Type B pancreatic cell (in vitro differentiated cells): ENCODE measurements around the gene NFKBIE. TPM values are rescaled to one million over a fixed set of nuclear protein-coding genes. Genes with fewer than 3 reads are reported as not detected.
A peak's percentile ranks its signal among the peaks of the same experiment; 100 is the strongest.

ENCODE experiments used
- DNase-seq: peaks from one replicate; pipeline ENCODE4 v3.0.0; 2021; ENCODE audit warnings: mixed read lengths; ENCODE audit not compliant: unreplicated experiment; ENCODE audit errors: extremely low spot score
- H3K27ac Mint-ChIP-seq: 2 replicates; pipeline ENCODE4 v1.8.0; 2021; ENCODE audit warnings: mild to moderate bottlenecking, mixed read lengths
- H3K27me3 Mint-ChIP-seq: 2 replicates; pipeline ENCODE4 v1.8.0; 2021; ENCODE audit warnings: mixed read lengths
- H3K36me3 Mint-ChIP-seq: 2 replicates; pipeline ENCODE4 v1.8.0; 2021; ENCODE audit warnings: mixed read lengths
- H3K4me1 Mint-ChIP-seq: one replicate; pipeline ENCODE4 v1.8.0; 2021; ENCODE audit warnings: mixed read lengths; ENCODE audit not compliant: unreplicated experiment
- H3K4me3 Mint-ChIP-seq: 2 replicates; pipeline ENCODE4 v1.8.0; 2021; ENCODE audit warnings: mild to moderate bottlenecking, mixed read lengths
- H3K9me3 Mint-ChIP-seq: 2 replicates; pipeline ENCODE4 v1.8.0; 2021; ENCODE audit warnings: mixed read lengths
- total RNA-seq: library from RNA; stranded (reverse); gene quantifications from 2 replicates; pipeline ENCODE4 v1.2.1, GENCODE V29; 2021; ENCODE audit warnings: low replicate concordance
- TF ChIP-seq, protein P1 (sequence below): fragments of 200-600 bp; sonication (generic); conservative IDR thresholded peaks from 2 replicates; pipeline ENCODE4 v1.5.0; 2021; ENCODE audit warnings: antibody characterized with exemption, mild to moderate bottlenecking

The NFKBIE gene
- total RNA-seq, 1 donor from 2014 or later = 9.2 TPM

DNA sequence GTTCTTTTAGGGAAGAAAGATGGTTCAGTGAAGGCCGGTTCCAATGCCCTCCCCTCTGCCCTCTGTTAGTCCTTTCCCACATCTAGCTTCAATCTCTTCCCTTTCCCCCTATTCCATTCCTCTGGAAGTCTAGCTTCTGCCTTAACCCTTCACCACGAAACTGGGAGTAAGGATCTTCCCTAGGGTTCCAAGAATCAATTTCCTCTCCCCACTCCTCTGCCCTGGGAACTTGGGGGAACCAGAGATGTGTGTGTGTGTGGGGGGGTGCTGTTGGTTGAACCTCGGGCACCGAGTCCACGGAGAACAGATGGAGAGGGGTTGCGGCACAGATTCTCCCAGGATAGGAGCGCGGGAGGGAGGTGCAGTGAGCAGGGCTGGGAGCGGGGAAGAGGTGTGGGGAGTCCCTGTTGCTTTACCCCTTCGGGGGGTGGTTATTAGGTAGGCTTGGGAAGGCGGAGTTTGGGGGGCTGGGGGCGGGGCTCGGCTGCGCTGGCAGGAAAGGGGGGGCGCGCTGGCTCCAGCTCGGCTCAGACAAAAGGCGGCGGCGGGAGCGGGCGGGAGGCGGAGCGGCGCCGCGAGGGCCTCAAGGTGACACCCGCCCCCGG is 4.7 kb upstream of the NFKBIE start, which contains the start of gene TMEM151B:
TMEM151B (plus strand) TSS at position 530 of the 605 bp plus-strand sequence. CDS start 293 bp downstream, outside the sequence.
- H3K9me3 Mint-ChIP-seq = no peaks in the 10 kb centered on the region
- H3K4me1 Mint-ChIP-seq = no peaks in the 10 kb centered on the region
- TF ChIP-seq, protein P1, sequence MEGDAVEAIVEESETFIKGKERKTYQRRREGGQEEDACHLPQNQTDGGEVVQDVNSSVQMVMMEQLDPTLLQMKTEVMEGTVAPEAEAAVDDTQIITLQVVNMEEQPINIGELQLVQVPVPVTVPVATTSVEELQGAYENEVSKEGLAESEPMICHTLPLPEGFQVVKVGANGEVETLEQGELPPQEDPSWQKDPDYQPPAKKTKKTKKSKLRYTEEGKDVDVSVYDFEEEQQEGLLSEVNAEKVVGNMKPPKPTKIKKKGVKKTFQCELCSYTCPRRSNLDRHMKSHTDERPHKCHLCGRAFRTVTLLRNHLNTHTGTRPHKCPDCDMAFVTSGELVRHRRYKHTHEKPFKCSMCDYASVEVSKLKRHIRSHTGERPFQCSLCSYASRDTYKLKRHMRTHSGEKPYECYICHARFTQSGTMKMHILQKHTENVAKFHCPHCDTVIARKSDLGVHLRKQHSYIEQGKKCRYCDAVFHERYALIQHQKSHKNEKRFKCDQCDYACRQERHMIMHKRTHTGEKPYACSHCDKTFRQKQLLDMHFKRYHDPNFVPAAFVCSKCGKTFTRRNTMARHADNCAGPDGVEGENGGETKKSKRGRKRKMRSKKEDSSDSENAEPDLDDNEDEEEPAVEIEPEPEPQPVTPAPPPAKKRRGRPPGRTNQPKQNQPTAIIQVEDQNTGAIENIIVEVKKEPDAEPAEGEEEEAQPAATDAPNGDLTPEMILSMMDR = no peak
- H3K36me3 Mint-ChIP-seq = no peaks in the 10 kb centered on the region
- peaks cover 60% of the 10 kb centered on the region for H3K27me3 Mint-ChIP-seq
- DNase-seq = no peak
- H3K27ac Mint-ChIP-seq = no peak within 1 kb of the TSS
- H3K4me3 Mint-ChIP-seq = peak within 1 kb of the TSS; percentile 83

DNA sequence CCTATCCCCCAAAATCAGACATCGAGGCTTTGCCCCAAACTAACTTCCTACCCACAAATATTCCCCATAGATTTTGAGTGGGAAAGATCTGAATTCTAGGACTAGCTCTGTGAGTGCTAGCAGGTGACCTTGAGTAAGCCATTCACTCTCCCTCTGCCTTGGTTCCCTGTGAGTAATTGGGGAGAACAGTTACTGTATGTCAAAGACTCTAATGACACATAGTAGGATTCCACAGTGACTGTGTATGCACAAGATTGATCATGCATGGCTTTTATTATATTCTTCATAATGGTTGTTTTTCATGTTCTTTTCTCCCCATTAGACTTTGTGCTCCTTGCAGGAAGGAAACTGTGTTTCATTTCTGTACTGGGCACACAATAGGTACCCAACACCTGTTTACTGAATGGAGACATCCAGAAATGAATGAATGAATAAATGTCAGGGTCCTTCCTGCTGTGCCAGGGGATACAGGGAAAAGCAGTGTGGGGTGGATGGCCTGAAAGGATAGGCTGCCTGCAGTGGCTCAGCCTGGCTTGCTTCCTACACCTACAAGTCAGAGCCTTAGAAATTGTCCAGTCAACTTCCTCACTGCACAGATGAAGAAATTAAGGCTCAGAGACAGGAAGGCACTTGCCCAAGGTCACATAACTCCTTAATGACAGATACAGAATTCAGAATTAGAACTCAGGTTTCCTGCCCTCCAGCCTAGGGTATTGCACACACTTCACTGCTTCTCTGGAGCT is 4.0 kb upstream of the NFKBIE start:
- peak overlapping the region; percentile 83 for H3K4me3 Mint-ChIP-seq
- peaks cover 5% of the 10 kb centered on the region for H3K4me1 Mint-ChIP-seq

GRCh38 chr6:44268095-44268628 is 2.8 kb upstream of the NFKBIE start:
- peaks cover 17% of the 10 kb centered on the region for H3K4me1 Mint-ChIP-seq
- no peak for DNase-seq
- TF ChIP-seq, protein P1 = peak; percentile 97
- peak overlapping the region; percentile 68 for H3K4me3 Mint-ChIP-seq
- H3K36me3 Mint-ChIP-seq = no peaks in the 10 kb centered on the region
- H3K9me3 Mint-ChIP-seq = no peaks in the 10 kb centered on the region
- peaks cover 48% of the 10 kb centered on the region for H3K27me3 Mint-ChIP-seq
- no peak overlapping the region for H3K27ac Mint-ChIP-seq

More for the DNA sequence above, 4.0 kb upstream of the NFKBIE start:
- Mint-ChIP-seq H3K9me3 (no peaks in the 10 kb centered on the region), H3K27ac (no peak overlapping the region), H3K36me3 (no peaks in the 10 kb centered on the region), H3K27me3 (peaks cover 56% of the 10 kb centered on the region)
- no peak for DNase-seq
- TF ChIP-seq, protein P1 = no peak

DNA sequence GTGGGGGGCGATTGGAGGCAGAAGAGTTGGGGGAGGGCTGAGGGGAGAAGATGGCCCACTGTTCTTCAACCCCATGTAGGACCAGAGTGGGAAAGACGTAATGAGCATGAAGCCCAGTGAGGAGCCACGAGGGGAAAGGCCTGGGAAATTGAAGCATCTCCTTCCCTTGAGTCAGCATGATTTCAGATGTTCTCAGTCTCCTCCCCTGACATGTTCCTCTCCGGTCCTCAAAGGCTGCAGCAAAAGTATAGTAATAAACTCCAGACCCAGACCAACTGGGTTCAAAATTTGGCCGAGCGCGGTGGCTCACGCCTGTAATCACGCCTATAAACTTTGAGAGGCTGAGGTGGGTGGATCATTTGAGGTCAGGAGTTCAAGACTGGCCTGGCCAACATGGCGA is 1.9 kb upstream of the NFKBIE start:
- H3K27ac Mint-ChIP-seq = no peak overlapping the region
- peaks cover 39% of the 10 kb centered on the region for H3K27me3 Mint-ChIP-seq
- no peaks in the 10 kb centered on the region for H3K36me3 Mint-ChIP-seq
- no peak for DNase-seq
- TF ChIP-seq, protein P1 = no peak
- H3K4me3 Mint-ChIP-seq = no peak overlapping the region
- peaks cover 23% of the 10 kb centered on the region for H3K4me1 Mint-ChIP-seq
- H3K9me3 Mint-ChIP-seq = no peaks in the 10 kb centered on the region

GRCh38 chr6:44266347-44266746 is 996 bp upstream of the NFKBIE start:
- no peaks in the 10 kb centered on the region for H3K36me3 Mint-ChIP-seq
- H3K4me1 Mint-ChIP-seq = peaks cover 23% of the 10 kb centered on the region
- peak overlapping the region; percentile 93 for H3K4me3 Mint-ChIP-seq
- H3K9me3 Mint-ChIP-seq = no peaks in the 10 kb centered on the region
- H3K27me3 Mint-ChIP-seq = peaks cover 32% of the 10 kb centered on the region
- H3K27ac Mint-ChIP-seq = peak overlapping the region; percentile 55
- TF ChIP-seq, protein P1 = no peak
- no peak for DNase-seq
